ENCODE measurements around the gene LSMEM2.
"Not testable (repeated sequence)": the region's sequence is repeated elsewhere in the genome, so short reads cannot be mapped to it uniquely, and the experiment has no call there.

The LSMEM2 gene

GRCh38 chr3:50298836-50299637 lies 20.1 kb downstream of the LSMEM2 start, which contains the start of the genes HYAL3 and NAA80:
TSS of gene HYAL3 (minus strand) at chr3:50299405. CDS start at chr3:50295602, 3,803 bp downstream.
TSS of gene NAA80 (minus strand) at chr3:50299405. CDS start at chr3:50297463, 1,942 bp downstream.
- DNase-seq (ENCODE audit: low read depth), result peak; percentile 100

- DNase-seq (ENCODE audit: low read depth), result no peak
These were observed 20.7 kb downstream of the LSMEM2 start for GRCh38 chr3:50299638-50299928.

GRCh38 chr3:50299929-50300680 lies 21.2 kb downstream of the LSMEM2 start:
- no peak for DNase-seq (ENCODE audit: low read depth)

GRCh38 chr3:50300681-50301254 lies 21.9 kb downstream of the LSMEM2 start:
- no peak for DNase-seq (ENCODE audit: low read depth)

GRCh38 chr3:50302095-50303012 lies 23.5 kb downstream of the LSMEM2 start:
- no peak for DNase-seq (ENCODE audit: low read depth)

- DNase-seq (ENCODE audit: low read depth), result no peak
These were observed 24.3 kb downstream of the LSMEM2 start, which contains the start of gene HYAL1 for GRCh38 chr3:50303013-50303815. TSS of gene HYAL1 (minus strand) at chr3:50303574. CDS start at chr3:50302956, 618 bp downstream.

- DNase-seq (ENCODE audit: low read depth), result no peak
These were observed 25.7 kb downstream of the LSMEM2 start for GRCh38 chr3:50304601-50305000.

- not testable (repeated sequence) for DNase-seq (ENCODE audit: low read depth)
These were observed 33.2 kb downstream of the LSMEM2 start for GRCh38 chr3:50312041-50312440.

GRCh38 chr3:50314342-50314741 lies 35.5 kb downstream of the LSMEM2 start:
- no peak for DNase-seq (ENCODE audit: low read depth)

GRCh38 chr3:50314816-50315215 lies 35.9 kb downstream of the LSMEM2 start:
- DNase-seq (ENCODE audit: low read depth), result no peak

GRCh38 chr3:50316657-50317242 lies 37.9 kb downstream of the LSMEM2 start:
- DNase-seq (ENCODE audit: low read depth), result no peak

GRCh38 chr3:50317300-50317699 lies 38.4 kb downstream of the LSMEM2 start:
- no peak for DNase-seq (ENCODE audit: low read depth)

- DNase-seq (ENCODE audit: low read depth), result no peak
These were observed 39.3 kb downstream of the LSMEM2 start for GRCh38 chr3:50318163-50318562.

GRCh38 chr3:50318615-50319014 lies 39.7 kb downstream of the LSMEM2 start:
- no peak for DNase-seq (ENCODE audit: low read depth)

GRCh38 chr3:50319181-50319893 lies 40.5 kb downstream of the LSMEM2 start:
- DNase-seq (ENCODE audit: low read depth), result no peak

GRCh38 chr3:50319894-50320625 lies 41.2 kb downstream of the LSMEM2 start:
- no peak for DNase-seq (ENCODE audit: low read depth)

- peak; percentile 28 for DNase-seq (ENCODE audit: low read depth)
These were observed 42.0 kb downstream of the LSMEM2 start for GRCh38 chr3:50320853-50321335.

GRCh38 chr3:50321336-50322114 lies 42.6 kb downstream of the LSMEM2 start:
- peak; percentile 70 for DNase-seq (ENCODE audit: low read depth)
